ENCODE data around the gene TFB1M.

Gene TFB1M

GRCh38 chr6:155250701-155251381 lies 63.4 kb downstream of the TFB1M start:
- no peak for DNase-seq (ENCODE audit: low read depth)
- no peak overlapping the region for H3K4me3 ChIP-seq (replicated peaks; ENCODE audit: low read depth, low read length)
- no peak for TF ChIP-seq CTCF (IDR thresholded peaks at IDR 0.05; ENCODE audit: low read length, missing control alignments)

- no peak overlapping the region for H3K4me3 ChIP-seq (replicated peaks; ENCODE audit: low read depth, low read length)
- peak; percentile 86 for TF ChIP-seq CTCF (IDR thresholded peaks at IDR 0.05; ENCODE audit: low read length, missing control alignments)
- DNase-seq (ENCODE audit: low read depth), result peak; percentile 78
Measured at GRCh38 chr6:155248008-155249001, 66.0 kb downstream of the TFB1M start.

GRCh38 chr6:155247618-155248007 lies 66.7 kb downstream of the TFB1M start:
- peak; percentile 43 for DNase-seq (ENCODE audit: low read depth)
- no peak for TF ChIP-seq CTCF (IDR thresholded peaks at IDR 0.05; ENCODE audit: low read length, missing control alignments)
- no peak overlapping the region for H3K4me3 ChIP-seq (replicated peaks; ENCODE audit: low read depth, low read length)

- DNase-seq (ENCODE audit: low read depth), result no peak
- TF ChIP-seq CTCF (IDR thresholded peaks at IDR 0.05; ENCODE audit: low read length, missing control alignments), result no peak
Measured at GRCh38 chr6:155246825-155247224, 67.5 kb downstream of the TFB1M start.

GRCh38 chr6:155245831-155246230 lies 68.5 kb downstream of the TFB1M start:
- no peak for DNase-seq (ENCODE audit: low read depth)
- TF ChIP-seq CTCF (IDR thresholded peaks at IDR 0.05; ENCODE audit: low read length, missing control alignments), result no peak
- H3K4me3 ChIP-seq (replicated peaks; ENCODE audit: low read depth, low read length), result no peak overlapping the region

More at GRCh38 chr6:155246825-155247224, 67.5 kb downstream of the TFB1M start:
- no peak overlapping the region for H3K4me3 ChIP-seq (replicated peaks; ENCODE audit: low read depth, low read length)

- TF ChIP-seq CTCF (IDR thresholded peaks at IDR 0.05; ENCODE audit: low read length, missing control alignments), result no peak
- no peak for DNase-seq (ENCODE audit: low read depth)
Measured at GRCh38 chr6:155245193-155245592, 69.1 kb downstream of the TFB1M start.

More at GRCh38 chr6:155245193-155245592, 69.1 kb downstream of the TFB1M start:
- H3K4me3 ChIP-seq (replicated peaks; ENCODE audit: low read depth, low read length), result no peak overlapping the region

Data from fibroblast of pulmonary artery (primary cell).